Effector CD8-positive, alpha-beta T cell (primary cell): ENCODE data around the gene CSRNP3.
"Not testable (repeated sequence)": the region's sequence is repeated elsewhere in the genome, so short reads cannot be mapped to it uniquely, and the experiment has no call there.

Experiments
- DNase-seq: peaks from one replicate; lab custom pipeline; 2025; lab: John Stamatoyannopoulos, UW

Gene CSRNP3

GRCh38 chr2:165587335-165587938 is 117.9 kb downstream of the CSRNP3 start:
- no peak for DNase-seq

DNA sequence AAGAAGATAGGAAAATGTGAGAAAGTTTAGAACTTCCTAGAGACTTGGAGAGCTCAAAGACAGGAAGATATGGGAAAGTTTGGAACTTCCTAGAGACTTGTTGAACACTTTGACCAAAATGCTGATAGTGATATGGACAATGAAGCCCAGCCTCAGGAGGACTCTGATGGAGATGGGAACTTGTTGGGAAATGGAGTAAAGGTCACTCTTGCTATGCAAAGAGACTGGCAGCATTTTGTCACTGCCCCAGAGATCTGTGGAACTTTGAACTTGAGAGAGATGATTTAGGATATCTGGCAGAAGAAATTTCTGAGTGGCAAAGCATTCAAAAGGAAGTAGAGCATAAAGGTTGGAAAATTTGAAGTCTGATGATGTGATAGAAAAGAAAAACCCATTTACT is 121.5 kb downstream of the CSRNP3 start:
- not testable (repeated sequence) for DNase-seq

DNA sequence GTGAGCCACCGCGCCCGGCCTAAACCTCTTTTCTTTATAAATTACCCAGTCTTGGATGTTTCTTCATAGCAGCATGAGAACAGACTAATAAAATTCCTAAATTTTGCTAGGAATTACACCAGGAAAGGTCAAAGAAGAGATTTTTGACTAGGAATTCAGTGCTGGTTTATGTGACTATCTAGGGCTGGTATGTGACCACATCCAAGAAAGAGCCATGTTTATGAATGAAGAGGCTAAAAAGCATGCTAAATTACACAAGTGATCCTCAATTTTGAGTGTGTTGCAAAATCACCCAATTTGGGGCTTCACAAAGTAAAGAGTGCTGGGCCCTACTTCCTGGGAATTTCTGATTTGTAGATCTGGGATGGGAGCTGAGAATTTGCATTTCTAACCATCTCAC is 123.6 kb downstream of the CSRNP3 start:
- no peak for DNase-seq

DNA sequence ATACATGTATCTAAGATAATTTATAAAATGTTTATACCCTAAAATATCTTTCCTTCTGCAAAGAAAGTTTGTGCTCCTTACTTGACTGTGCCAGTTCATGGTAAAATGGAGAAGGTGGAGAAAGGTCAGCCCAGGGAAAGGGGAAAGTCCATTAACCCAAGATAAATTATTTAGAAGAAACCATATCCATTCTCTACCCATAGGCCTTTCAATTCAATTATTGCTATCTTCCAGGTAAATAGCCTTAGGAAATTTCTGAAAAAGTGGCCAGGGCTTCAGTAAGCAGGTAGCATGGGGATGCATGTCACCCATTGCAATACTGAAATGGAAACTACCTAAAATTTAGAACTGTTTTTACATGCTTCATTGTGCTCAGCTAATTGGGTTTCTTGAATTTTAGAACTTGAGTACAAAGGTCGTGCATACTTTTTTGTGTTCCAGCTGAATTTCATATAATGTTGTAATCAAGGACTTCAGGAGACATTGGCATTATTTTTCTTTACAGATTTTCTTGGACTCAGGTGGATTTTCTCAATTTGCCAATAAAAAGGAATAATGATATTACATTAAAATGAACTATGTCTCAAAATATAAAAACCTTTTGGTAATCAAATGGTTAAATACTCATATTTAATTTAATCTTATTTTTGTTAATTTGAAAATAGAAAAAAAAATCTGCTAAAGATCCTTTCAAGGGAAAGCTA is 124.9 kb downstream of the CSRNP3 start:
- no peak for DNase-seq

- DNase-seq, result no peak
Observed at GRCh38 chr2:165594935-165595255, 125.4 kb downstream of the CSRNP3 start.

GRCh38 chr2:165596788-165597187 is 127.3 kb downstream of the CSRNP3 start:
- no peak for DNase-seq

DNA sequence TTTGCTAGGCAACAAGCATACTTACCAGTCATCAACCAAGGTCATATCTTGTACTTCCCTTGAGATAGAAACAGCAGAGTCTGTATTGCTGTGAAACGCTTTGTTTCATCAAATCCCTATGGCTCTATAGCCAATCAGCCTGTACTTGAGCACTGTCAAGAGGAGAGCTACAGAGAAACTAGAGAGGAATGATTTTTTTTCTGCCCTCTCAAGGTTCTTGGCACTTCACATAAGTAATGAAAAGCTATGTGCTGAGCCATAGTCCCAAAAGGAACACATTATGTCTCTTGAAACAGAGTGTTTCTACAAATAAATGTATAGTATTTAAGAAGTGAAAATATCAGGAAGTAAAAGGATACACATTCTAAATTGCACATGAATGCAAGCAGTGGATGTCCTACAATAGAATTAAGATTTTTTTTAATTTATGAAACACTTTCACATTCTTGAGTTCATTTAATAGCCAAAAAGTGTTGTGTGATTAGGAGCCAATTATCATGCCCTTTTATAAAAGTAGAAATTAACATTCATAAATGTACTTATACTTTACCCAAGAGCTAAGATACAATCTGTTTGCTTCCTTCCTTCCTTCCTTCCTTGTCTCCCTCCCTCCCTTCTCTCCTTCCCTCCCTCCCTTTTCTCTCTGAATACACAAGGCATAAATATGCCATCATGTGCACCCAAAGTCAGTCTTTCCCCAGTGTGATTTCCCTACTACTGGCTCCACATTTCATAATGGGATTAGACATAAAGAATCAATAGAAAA is 131.8 kb downstream of the CSRNP3 start:
- DNase-seq, result no peak

DNA sequence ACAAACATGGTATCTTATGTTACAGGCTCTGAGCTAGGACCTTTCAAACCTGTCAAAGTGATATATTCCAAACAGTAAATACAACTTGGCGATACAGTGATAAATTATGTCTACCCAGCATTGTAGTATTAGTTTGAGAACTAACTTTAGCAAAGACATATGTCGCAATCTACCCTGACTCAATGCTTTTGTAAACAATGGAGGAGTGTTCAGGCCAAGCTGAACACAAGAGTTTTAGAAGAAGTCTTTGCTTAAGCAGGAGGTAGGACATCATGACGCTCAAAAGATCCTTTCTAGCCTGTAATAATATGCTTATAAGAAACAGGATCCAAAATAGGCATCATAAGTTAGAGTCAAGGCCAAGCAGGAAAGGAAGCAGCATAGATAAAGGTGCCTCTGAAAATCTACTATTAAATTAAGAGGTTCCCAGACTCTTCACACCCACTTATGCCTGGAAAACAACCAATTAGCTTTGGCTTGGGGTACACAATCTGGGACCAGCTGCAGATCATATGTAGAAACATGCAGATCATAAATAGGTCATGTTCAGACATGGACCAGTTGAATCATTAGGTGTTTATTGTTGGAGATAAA is 132.5 kb downstream of the CSRNP3 start:
- DNase-seq, result no peak

DNA sequence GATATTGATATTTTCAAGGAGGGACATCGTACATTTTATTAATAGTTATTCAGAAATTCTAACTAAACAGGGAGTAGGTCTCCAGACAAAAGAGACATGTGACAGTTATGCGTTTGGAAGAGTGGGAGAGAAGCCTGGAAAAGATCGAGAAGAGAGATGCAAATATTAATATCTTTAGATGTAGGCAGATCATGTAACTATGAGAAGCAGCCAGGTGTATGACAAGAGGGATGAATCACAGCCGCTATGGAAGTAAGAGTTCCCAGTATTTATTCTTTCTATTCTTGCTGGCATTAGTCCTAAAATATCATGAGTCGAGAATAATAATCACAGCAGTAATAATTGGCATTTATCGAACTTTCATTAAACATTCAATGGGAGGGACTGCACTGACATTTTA is 140.2 kb downstream of the CSRNP3 start:
- DNase-seq, result no peak

DNA sequence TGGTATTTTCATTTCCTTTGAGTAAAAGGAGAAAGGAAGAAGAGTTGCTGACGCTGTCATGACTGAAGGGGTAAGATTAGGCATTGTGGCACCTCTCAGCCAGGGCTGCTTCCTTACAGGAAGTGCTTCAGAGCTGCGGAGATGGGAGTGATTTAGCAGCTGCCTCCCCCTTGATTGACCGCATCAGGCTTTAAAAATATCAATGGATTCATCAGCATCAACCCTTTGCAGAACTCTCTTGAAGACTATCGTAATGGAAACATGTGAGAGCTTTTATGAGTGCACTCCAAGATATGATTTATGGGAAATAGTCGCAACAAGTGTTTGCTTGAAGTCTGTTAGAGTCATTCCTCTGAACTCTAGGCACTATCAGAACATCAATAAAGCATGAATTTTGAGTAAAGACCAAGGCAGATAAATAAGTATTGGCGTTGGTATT is 141.1 kb downstream of the CSRNP3 start:
- no peak for DNase-seq

DNA sequence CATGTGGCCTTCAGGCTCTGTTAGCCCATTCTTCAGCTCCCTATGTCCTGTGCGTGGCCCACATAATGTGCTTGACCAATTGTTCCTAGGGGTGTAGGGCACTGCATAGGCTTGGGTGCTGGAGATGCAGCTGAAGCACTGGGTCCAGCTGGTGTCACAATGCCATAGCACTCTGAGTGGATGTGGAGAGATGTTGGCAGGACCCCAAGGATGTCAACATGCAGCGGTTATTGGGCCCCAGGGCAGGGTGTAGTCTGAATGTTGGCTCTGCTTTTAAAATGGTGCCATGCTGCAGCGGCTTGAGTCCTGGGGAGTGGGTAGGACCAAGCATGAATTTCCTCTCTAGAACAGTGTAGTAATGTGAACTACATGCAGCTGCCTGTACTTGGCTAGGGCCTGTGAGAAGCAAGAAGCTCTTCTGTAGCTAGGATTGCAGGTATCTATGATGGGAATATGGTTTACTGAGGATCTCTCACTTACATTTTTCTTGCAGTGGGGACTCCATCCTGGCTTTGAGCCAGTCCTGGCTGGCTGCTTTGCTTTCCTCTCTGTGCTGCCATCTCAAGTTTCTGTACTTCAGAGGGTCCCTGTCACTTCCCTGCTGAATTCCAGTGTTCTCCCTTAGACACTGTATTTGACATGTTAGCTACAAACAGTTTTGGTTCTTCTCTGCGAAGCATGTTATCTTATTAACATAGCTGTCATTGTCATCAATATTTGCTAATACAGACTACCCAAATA is 148.4 kb downstream of the CSRNP3 start:
- no peak for DNase-seq

DNA sequence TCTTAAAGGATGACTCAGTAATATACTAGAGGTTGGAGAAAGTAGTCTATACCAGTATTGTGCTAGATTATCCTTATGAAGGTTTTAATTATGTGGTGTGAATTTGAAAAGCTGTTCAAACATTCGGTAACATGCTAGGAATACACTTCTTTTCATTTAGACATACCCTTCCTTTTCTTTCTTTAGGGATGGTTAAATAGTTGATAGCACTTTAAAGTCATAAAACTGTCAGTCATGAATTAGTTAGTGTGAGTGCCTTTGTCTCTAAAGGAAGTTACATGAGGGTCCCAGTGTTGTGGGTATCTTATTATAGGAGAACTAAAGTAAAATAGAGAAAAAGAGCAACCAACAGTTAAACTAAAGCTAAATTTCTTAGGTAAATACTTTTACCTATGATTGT is 149.3 kb downstream of the CSRNP3 start:
- DNase-seq, result no peak

DNA sequence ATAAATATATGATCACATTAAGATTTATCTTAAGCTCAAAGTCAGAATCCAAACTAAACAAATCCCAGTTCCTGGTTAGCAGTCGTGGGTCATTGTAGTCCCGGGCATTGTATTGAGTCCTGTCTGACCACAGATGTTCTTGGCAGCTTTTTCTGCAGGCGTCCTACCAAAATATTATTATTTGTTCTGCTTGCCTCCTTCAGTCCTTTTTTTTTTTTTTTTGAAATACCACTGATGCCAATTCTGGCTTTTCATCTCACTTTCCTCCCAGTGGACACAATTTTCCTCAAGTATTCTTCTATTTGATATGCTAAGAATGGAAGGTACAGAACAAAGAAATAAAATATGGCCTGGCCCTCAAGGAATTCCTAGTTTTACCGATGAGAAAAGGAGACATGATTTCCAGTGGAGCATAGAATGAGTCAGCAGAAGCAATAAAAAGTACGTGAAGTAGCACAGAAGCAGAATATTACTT is 151.6 kb downstream of the CSRNP3 start:
- no peak for DNase-seq

DNA sequence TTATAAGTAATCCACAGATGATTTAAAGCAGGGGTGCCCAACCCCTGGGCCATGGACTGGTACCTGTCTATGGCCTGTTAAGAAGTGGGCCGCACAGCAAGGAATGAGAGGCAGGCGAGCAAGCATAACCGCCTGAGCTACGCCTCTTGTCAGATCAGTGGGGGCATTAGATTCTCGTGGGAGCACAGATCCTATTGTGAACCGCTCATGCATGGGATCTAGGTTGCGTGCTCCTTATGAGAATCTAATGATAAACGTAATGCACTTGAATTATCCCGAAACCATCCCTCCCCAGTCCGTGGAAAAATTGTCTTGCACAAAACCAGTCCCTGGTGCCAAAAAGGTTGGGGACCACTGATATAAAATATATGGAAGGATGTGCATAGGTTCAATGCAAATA is 153.7 kb downstream of the CSRNP3 start:
- DNase-seq, result no peak

- DNase-seq, result no peak
Observed at GRCh38 chr2:165623783-165624469, 154.4 kb downstream of the CSRNP3 start.

GRCh38 chr2:165624470-165624800 is 154.9 kb downstream of the CSRNP3 start:
- DNase-seq, result no peak

- no peak for DNase-seq
Observed at GRCh38 chr2:165627470-165627869, 158.0 kb downstream of the CSRNP3 start.

DNA sequence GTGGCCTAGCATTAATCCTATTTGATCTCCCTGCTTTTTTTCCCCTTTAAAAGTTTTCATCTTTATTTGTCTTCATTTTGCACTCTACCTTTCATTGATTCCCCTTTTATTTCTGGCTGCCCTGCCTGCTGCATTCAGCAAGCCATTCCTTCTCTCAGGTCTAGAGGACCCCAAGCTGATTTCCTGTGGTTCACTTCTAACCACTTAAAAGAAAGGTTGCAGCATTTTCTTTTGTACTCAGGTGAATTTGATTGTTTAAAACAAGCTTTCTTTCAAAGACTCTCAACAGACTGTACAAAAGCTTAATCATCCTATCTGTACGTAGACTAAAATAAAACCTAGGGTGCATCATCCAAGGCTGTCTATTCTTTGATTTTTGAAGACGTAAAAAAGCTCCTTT is 160.3 kb downstream of the CSRNP3 start:
- DNase-seq, result no peak

DNA sequence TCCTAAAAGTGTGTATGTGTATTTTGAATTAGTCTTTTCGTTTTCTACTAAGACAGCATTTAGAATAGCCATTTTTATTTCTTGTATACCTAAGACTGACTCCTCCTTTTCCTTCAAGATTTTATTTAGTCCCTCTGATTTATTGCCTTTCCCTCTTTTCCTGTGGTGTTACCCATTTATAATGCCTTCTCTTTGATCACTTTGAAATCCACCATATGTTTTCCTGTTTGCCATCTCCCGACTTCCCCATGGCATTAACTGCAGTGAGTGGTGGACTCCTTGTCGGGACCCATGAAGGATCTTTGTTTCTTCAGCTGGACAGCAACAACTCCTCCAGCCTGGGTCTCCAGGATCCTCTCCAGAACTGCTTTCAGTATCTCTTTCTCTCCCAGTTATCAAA is 160.7 kb downstream of the CSRNP3 start:
- no peak for DNase-seq

GRCh38 chr2:165631089-165631488 is 161.6 kb downstream of the CSRNP3 start:
- no peak for DNase-seq

GRCh38 chr2:165632594-165632993 is 163.1 kb downstream of the CSRNP3 start:
- no peak for DNase-seq

DNA sequence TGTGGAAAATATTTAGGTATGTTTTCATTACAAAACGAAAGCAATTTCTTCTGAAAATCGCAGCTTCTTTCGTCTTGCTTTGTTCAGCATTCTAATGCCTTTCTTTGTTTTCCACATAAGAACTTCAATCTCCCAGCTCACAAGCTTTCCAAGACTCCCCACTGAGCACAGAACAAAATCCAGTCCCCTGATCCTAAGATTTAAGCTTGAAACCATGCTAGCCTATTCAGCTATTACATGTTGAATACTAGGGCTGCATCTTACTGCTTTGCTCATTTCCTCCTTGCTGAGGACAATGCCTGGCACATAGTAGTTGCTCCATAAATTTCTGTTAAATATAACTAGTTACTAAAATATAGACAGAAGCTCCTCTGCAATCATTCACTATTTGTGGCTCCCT is 163.9 kb downstream of the CSRNP3 start:
- DNase-seq, result no peak
